Breast epithelium (tissue), 4 donors: ENCODE data around the gene NKX2-4. TPM values are rescaled to one million over a fixed set of nuclear protein-coding genes. Genes with fewer than 3 reads are reported as not detected.

Experiments used
- DNase-seq, 2 donors: peaks; one replicate each; pipeline ENCODE4 v3.0.0-alpha.2; 2019; ENCODE audit warnings: low spot score in 2 of 2
- H3K27ac ChIP-seq, 2 donors: fragments of 200-600 bp; sonication (generic) in 1 of 2; one replicate each; pipeline ENCODE4 v1.5.1; 2016 to 2019; ENCODE audit warnings: mild to moderate bottlenecking in 1 of 2
- H3K27me3 ChIP-seq, 2 donors: fragments of 200-600 bp; sonication (generic) in 1 of 2; one replicate each; pipeline versions ENCODE4 v1.5.1 to v1.6.0; 2017 to 2019; ENCODE audit warnings: control low read depth in 1 of 2, mild to moderate bottlenecking in 1 of 2
- H3K36me3 ChIP-seq: fragments of 200-600 bp; one replicate; pipeline ENCODE4 v1.5.1; 2019
- H3K4me1 ChIP-seq, 2 donors: fragments of 200-600 bp; sonication (generic); one replicate each; pipeline ENCODE4 v1.5.1; 2016 to 2019; ENCODE audit warnings: control low read depth in 1 of 2
- H3K4me3 ChIP-seq, 3 donors: fragments of 200-600 bp; sonication (generic); 1 replicate in 2 of 3; 2 replicates in 1 of 3; pipeline ENCODE4 v1.5.1; 2016 to 2019; ENCODE audit warnings: mild to moderate bottlenecking in 3 of 3, moderate library complexity in 2 of 3
- H3K9me3 ChIP-seq, 2 donors: fragments of 200-600 bp; sonication (generic) in 1 of 2; one replicate each; pipeline ENCODE4 v1.5.1; 2016 to 2019; ENCODE audit warnings: control low read depth in 1 of 2
- POLR2A ChIP-seq: fragments of 450-650 bp; IDR thresholded peaks from one replicate; pipeline ENCODE4 v1.6.1; 2016; ENCODE audit warnings: antibody characterized with exemption, mild to moderate bottlenecking, moderate library complexity
- POLR2AphosphoS5 ChIP-seq, 3 donors: sonication (generic); formaldehyde crosslinking; IDR thresholded peaks; one replicate each; pipeline ENCODE4 v1.6.1; 2017; ENCODE audit warnings: antibody characterized with exemption in 3 of 3
- intact Hi-C: fragments of 100-400 bp; cut with DNase I; formaldehyde crosslinking; loops from one replicate; pipeline ENCODE4 v1.15.1; 2023; ENCODE audit warnings: low total_unique reads
- total RNA-seq, 3 donors: library from RNA; depleted of rRNA; stranded (reverse); fragments of >200 nt; gene quantifications; one replicate each; pipeline ENCODE4 v1.1.0, GENCODE V29; 2016
- TF ChIP-seq, protein P1 (sequence below), 3 donors: fragments of 450-650 bp; IDR thresholded peaks; one replicate each; pipeline ENCODE4 v1.5.1; 2016 to 2017; ENCODE audit warnings: antibody characterized with exemption in 3 of 3, mild to moderate bottlenecking in 3 of 3, moderate library complexity in 3 of 3

Gene NKX2-4
- total RNA-seq, 3 donors from 2014 or later, result not detected

DNA sequence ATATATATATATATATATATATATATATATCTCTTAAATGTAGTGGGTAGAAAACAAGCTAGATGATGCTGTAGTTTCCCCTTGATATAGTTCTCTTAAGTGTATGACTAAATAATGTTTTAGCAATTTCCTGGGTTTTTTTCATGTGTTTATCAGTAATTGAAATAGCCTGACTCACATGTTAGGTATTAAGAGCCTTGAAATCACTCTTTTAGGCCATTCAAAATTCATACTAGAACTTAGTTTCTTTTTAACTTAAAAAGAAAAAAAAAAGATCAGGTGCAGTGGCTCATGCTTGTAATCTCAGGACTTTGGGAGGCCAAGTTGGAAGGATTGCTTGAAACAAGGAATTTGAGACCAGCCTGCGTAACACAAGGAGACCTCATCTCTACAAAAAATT, 44.1 kb downstream of the NKX2-4 start:
- intact Hi-C loops, result no loop called here
- Histone ChIP-seq H3K36me3 (no peaks in the 10 kb centered on the region), H3K4me3 (no peak overlapping the region), H3K9me3 (no peaks in the 10 kb centered on the region), H3K4me1 (no peaks in the 10 kb centered on the region), H3K27ac (no peak overlapping the region), H3K27me3 (no peaks in the 10 kb centered on the region)
- no peak for TF ChIP-seq POLR2A
- TF ChIP-seq, protein P1, sequence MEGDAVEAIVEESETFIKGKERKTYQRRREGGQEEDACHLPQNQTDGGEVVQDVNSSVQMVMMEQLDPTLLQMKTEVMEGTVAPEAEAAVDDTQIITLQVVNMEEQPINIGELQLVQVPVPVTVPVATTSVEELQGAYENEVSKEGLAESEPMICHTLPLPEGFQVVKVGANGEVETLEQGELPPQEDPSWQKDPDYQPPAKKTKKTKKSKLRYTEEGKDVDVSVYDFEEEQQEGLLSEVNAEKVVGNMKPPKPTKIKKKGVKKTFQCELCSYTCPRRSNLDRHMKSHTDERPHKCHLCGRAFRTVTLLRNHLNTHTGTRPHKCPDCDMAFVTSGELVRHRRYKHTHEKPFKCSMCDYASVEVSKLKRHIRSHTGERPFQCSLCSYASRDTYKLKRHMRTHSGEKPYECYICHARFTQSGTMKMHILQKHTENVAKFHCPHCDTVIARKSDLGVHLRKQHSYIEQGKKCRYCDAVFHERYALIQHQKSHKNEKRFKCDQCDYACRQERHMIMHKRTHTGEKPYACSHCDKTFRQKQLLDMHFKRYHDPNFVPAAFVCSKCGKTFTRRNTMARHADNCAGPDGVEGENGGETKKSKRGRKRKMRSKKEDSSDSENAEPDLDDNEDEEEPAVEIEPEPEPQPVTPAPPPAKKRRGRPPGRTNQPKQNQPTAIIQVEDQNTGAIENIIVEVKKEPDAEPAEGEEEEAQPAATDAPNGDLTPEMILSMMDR (IDR thresholded peaks at IDR 0.05), result no peak
- no peak for TF ChIP-seq POLR2AphosphoS5 (IDR thresholded peaks at IDR 0.05)
- DNase-seq, result no peak

GRCh38 chr20:21352703-21353102, 44.6 kb downstream of the NKX2-4 start:
- intact Hi-C loops, result no loop called here
- H3K9me3 ChIP-seq, result no peaks in the 10 kb centered on the region
- no peaks in the 10 kb centered on the region for H3K4me1 ChIP-seq
- DNase-seq, result no peak
- no peak overlapping the region for H3K4me3 ChIP-seq
- TF ChIP-seq POLR2AphosphoS5 (IDR thresholded peaks at IDR 0.05) (no peak), POLR2A (no peak)
- TF ChIP-seq, protein P1 (IDR thresholded peaks at IDR 0.05), result no peak
- H3K36me3 ChIP-seq, result no peaks in the 10 kb centered on the region
- H3K27ac ChIP-seq, result no peak overlapping the region
- H3K27me3 ChIP-seq, result no peaks in the 10 kb centered on the region

Other genes with a start within 250 kb of the NKX2-4 start
- gene XRN2, start 94.2 kb downstream of the NKX2-4 start, total RNA-seq, result 10 to 100 TPM; 71.2 to 95.7 (median 90.4) TPM
- not detected for gene NKX2-2, start 116.5 kb upstream of the NKX2-4 start, total RNA-seq